Measurements from ENCODE around the gene ERBIN.
A peak's percentile ranks its signal among the peaks of the same experiment; 100 is the strongest.

The ERBIN gene

DNA sequence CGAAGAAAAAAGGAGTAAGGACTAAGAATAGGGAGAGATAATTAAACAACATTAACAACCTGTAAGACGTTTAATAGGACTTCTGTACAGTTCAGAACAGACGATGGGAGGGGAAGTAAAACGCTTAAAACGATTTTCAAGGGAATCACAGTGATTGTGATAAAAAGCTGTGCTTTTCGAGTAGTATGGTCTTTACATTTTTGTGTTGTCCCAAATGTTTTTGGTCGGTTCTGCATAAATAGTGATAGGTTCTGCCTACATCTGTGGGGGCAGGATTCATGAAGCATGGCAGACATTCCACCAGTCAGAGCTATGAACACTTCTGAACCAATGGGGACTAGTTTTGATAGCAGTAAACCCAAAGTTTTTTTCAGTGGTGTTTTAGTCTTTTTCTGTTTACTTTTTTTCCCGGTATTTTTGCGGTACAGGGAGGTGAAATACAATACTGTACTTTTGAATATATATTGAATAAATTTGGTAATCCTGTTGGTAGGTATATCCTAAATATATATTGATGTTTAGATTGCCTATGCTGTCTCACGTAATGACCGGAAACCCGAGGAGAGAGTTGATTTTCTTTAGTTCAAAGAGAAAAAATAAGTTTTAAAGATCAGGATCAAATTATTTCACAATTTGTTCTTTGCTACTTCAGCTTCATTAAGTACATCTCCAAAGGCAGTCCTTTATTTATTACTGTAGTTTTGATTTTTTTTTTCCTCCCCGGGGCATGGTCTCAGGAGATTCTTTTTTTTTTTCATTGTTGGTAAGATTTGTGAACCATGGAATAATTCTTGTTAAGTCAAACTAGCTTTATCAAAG is 1.3 kb downstream of the ERBIN start:
- ChIA-PET CTCF (interaction anchor here (0.5 kb wide), 1 partner anchor 101 kb away, joined by 3 read pairs; no protein-coding TSS in a partner anchor), POLR2A (interaction anchor here (0.6 kb wide), 1 partner anchor 206 kb away, joined by 4 read pairs; the partner anchor contains the start of genes NLN and SGTB)
- DNase-seq (ENCODE audit: extremely low spot score) = peak; percentile 43
- TF ChIP-seq NFRKB (IDR thresholded peaks at IDR 0.05) (no peak), ZNF384 (IDR thresholded peaks at IDR 0.05) (peak; percentile 82)

DNA sequence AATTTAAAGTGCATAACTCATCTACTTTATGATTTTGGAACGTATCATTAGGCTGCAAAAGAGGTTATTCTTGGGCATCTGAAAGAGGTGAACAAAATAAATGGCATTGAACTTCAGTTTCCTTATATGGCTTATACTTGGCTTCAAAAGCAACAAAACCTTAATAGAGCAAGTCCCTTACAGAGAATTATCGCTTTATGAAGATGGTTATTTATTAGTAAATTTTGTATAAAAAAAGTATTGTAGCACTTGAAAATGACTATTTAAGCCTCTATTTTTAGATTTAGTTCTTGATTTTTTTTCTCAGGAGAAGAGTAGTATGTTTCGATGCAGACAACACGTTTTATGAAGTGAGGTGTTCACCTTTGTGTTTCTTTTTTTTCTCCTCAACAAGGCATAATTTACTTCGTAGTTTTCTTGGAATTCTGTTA is 2.0 kb downstream of the ERBIN start:
- TF ChIP-seq SUZ12 (IDR thresholded peaks at IDR 0.05) (no peak), SP1 (IDR thresholded peaks at IDR 0.05) (no peak), ARNT (IDR thresholded peaks at IDR 0.05) (no peak), ELF4 (IDR thresholded peaks at IDR 0.05) (no peak), BHLHE40 (IDR thresholded peaks at IDR 0.05; ENCODE audit: borderline replicate concordance) (no peak), LEF1 (IDR thresholded peaks at IDR 0.05; ENCODE audit: borderline replicate concordance) (no peak), FOXK2 (IDR thresholded peaks at IDR 0.05) (no peak), NFRKB (IDR thresholded peaks at IDR 0.05) (no peak), TARDBP (IDR thresholded peaks at IDR 0.05) (no peak), L3MBTL2 (conservative IDR thresholded peaks at IDR 0.05) (no peak), ZNF384 (IDR thresholded peaks at IDR 0.05) (no peak), HDGF (IDR thresholded peaks at IDR 0.05; ENCODE audit: borderline replicate concordance) (no peak), FOXM1 (IDR thresholded peaks at IDR 0.05; ENCODE audit: borderline replicate concordance) (no peak), FOXA1 (IDR thresholded peaks at IDR 0.05) (no peak), CTBP1 (IDR thresholded peaks at IDR 0.05; ENCODE audit: borderline replicate concordance) (no peak)
- TF ChIP-seq, protein P1, sequence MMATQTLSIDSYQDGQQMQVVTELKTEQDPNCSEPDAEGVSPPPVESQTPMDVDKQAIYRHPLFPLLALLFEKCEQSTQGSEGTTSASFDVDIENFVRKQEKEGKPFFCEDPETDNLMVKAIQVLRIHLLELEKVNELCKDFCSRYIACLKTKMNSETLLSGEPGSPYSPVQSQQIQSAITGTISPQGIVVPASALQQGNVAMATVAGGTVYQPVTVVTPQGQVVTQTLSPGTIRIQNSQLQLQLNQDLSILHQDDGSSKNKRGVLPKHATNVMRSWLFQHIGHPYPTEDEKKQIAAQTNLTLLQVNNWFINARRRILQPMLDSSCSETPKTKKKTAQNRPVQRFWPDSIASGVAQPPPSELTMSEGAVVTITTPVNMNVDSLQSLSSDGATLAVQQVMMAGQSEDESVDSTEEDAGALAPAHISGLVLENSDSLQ (IDR thresholded peaks at IDR 0.05) = no peak
- ChIA-PET POLR2A (no interaction called here), CTCF (no interaction called here)
- no peak for DNase-seq (ENCODE audit: extremely low spot score)

DNA sequence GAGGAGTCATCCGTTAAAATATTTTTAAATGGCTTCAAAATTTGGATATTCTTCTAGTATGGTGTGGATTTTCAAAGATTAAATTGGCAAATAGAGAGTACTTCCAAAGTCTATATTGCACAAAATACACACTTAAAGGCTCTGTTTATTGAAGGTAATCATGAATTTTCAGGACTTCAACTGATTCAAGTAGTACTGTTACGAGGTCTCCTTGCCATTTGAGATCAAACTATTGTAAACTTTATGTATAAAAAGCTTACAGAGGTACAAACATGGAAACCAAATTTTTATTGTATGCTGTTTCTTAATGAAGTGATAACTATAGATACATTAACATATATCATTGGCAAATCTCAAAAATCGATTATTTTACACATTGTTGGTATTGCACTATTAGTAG is 2.5 kb downstream of the ERBIN start:
- CTCF ChIA-PET = no interaction called here
- POLR2A ChIA-PET = no interaction called here
- TF ChIP-seq NFRKB (IDR thresholded peaks at IDR 0.05) (no peak), HDGF (IDR thresholded peaks at IDR 0.05; ENCODE audit: borderline replicate concordance) (no peak), ZNF384 (IDR thresholded peaks at IDR 0.05) (no peak), SUZ12 (IDR thresholded peaks at IDR 0.05) (no peak), SP1 (IDR thresholded peaks at IDR 0.05) (no peak), CTBP1 (IDR thresholded peaks at IDR 0.05; ENCODE audit: borderline replicate concordance) (no peak), LEF1 (IDR thresholded peaks at IDR 0.05; ENCODE audit: borderline replicate concordance) (no peak), ARNT (IDR thresholded peaks at IDR 0.05) (no peak), ELF4 (IDR thresholded peaks at IDR 0.05) (no peak), FOXA1 (IDR thresholded peaks at IDR 0.05) (no peak), BHLHE40 (IDR thresholded peaks at IDR 0.05; ENCODE audit: borderline replicate concordance) (no peak), L3MBTL2 (conservative IDR thresholded peaks at IDR 0.05) (no peak), FOXK2 (IDR thresholded peaks at IDR 0.05) (no peak)
- TF ChIP-seq, protein P1 (IDR thresholded peaks at IDR 0.05) = no peak

DNA sequence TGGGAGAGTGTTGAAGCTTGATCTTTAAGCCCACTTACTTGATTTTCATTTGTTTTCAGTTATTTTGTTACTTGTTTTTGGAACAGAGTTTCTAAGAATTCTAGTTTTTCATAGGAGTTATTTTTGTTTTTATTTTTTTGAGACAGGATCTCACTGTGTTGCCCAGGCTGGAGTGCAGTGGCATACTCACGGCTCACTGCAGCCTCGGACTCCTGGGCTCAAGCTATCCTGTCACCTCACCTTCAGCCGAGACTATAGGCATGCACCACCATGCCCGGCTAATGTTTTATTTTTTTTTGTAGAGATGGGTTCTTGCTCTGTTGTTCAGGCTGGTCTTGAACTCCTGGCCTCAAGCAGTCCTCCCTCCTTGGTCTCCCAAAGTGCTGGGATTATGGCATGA is 6.3 kb downstream of the ERBIN start:
- ChIA-PET CTCF (no interaction called here), POLR2A (no interaction called here)
- no peak for DNase-seq (ENCODE audit: extremely low spot score)
- TF ChIP-seq HDGF (IDR thresholded peaks at IDR 0.05; ENCODE audit: borderline replicate concordance) (no peak), BHLHE40 (IDR thresholded peaks at IDR 0.05; ENCODE audit: borderline replicate concordance) (no peak), ARNT (IDR thresholded peaks at IDR 0.05) (no peak), NFRKB (IDR thresholded peaks at IDR 0.05) (no peak), FOXM1 (IDR thresholded peaks at IDR 0.05; ENCODE audit: borderline replicate concordance) (no peak), FOXK2 (IDR thresholded peaks at IDR 0.05) (no peak), CTBP1 (IDR thresholded peaks at IDR 0.05; ENCODE audit: borderline replicate concordance) (no peak), LEF1 (IDR thresholded peaks at IDR 0.05; ENCODE audit: borderline replicate concordance) (no peak), SP1 (IDR thresholded peaks at IDR 0.05) (no peak), ELF4 (IDR thresholded peaks at IDR 0.05) (no peak), L3MBTL2 (conservative IDR thresholded peaks at IDR 0.05) (no peak), SUZ12 (IDR thresholded peaks at IDR 0.05) (no peak), ZNF384 (IDR thresholded peaks at IDR 0.05) (no peak), TARDBP (IDR thresholded peaks at IDR 0.05) (no peak), FOXA1 (IDR thresholded peaks at IDR 0.05) (no peak)

More for the DNA sequence above, 2.5 kb downstream of the ERBIN start:
- no peak for DNase-seq (ENCODE audit: extremely low spot score)

DNA sequence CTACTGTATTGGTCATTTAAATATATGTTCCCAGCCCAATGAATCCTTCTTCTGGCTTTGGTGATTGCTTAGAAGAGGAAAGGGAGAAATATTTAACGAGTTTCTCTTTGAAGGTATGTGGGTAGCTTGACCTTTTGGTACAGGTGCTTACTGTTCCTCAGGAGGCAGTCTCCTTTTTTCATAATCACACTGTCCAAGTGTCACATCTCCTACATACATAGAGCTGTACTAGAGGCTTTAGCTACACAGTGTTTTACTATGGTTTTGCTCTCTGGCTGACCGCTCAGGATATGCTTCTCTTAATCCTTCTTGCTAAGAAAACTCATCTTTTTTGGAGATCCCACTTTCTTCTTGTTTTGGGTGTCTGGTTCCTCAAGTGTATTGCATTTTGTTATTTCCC is 6.9 kb downstream of the ERBIN start:
- no peak for DNase-seq (ENCODE audit: extremely low spot score)
- no peak for TF ChIP-seq ARNT (IDR thresholded peaks at IDR 0.05)
- no peak for TF ChIP-seq FOXM1 (IDR thresholded peaks at IDR 0.05; ENCODE audit: borderline replicate concordance)
- TF ChIP-seq, protein P1 (IDR thresholded peaks at IDR 0.05) = no peak
- TF ChIP-seq SP1 (IDR thresholded peaks at IDR 0.05) = no peak
- no peak for TF ChIP-seq L3MBTL2 (conservative IDR thresholded peaks at IDR 0.05)
- no peak for TF ChIP-seq TARDBP (IDR thresholded peaks at IDR 0.05)
- TF ChIP-seq HDGF (IDR thresholded peaks at IDR 0.05; ENCODE audit: borderline replicate concordance) = no peak
- no peak for TF ChIP-seq NFRKB (IDR thresholded peaks at IDR 0.05)
- TF ChIP-seq ZNF384 (IDR thresholded peaks at IDR 0.05) = no peak
- TF ChIP-seq ELF4 (IDR thresholded peaks at IDR 0.05) = no peak
- TF ChIP-seq CTBP1 (IDR thresholded peaks at IDR 0.05; ENCODE audit: borderline replicate concordance) = no peak
- TF ChIP-seq BHLHE40 (IDR thresholded peaks at IDR 0.05; ENCODE audit: borderline replicate concordance) = no peak
- TF ChIP-seq FOXA1 (IDR thresholded peaks at IDR 0.05) = no peak
- no peak for TF ChIP-seq FOXK2 (IDR thresholded peaks at IDR 0.05)
- no peak for TF ChIP-seq LEF1 (IDR thresholded peaks at IDR 0.05; ENCODE audit: borderline replicate concordance)
- TF ChIP-seq SUZ12 (IDR thresholded peaks at IDR 0.05) = no peak
- ChIA-PET POLR2A (interaction anchor here (0.9 kb wide), 1 partner anchor 8 kb away, joined by 3 read pairs; no protein-coding TSS in a partner anchor), CTCF (no interaction called here)

Data from HEK293T (cell line).